NCI-H1092 (cell line): ENCODE measurements around the gene ZNF692.

ENCODE experiments used
- DNase-seq: peaks from one replicate; lab custom pipeline; 2025; lab: John Stamatoyannopoulos, UW

Gene ZNF692

GRCh38 chr1:248824301-248824700 lies 34.6 kb downstream of the ZNF692 start:
- no peak for DNase-seq

DNA sequence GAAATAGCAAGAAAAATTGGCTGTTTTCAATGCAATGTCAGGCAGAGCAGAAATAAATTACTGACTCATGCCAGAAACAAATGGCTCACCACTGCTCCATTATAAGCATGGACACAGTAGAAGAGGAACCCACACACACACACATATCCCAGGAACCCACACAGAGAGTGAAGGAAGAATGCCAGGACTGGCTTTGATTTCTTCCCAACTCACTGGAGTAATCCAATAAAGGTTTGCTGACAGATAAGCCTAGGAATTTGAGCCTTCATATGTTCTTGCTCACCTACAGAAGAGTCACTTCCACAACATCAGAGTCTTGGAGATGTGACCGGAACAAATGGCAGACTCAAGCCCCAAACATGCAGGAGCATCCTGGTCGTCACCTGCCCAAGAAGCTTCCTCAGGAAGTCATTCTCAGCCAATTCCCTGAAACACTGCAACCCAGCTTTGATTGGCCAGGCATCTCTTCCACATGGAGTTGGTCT lies 35.3 kb downstream of the ZNF692 start:
- no peak for DNase-seq

DNA sequence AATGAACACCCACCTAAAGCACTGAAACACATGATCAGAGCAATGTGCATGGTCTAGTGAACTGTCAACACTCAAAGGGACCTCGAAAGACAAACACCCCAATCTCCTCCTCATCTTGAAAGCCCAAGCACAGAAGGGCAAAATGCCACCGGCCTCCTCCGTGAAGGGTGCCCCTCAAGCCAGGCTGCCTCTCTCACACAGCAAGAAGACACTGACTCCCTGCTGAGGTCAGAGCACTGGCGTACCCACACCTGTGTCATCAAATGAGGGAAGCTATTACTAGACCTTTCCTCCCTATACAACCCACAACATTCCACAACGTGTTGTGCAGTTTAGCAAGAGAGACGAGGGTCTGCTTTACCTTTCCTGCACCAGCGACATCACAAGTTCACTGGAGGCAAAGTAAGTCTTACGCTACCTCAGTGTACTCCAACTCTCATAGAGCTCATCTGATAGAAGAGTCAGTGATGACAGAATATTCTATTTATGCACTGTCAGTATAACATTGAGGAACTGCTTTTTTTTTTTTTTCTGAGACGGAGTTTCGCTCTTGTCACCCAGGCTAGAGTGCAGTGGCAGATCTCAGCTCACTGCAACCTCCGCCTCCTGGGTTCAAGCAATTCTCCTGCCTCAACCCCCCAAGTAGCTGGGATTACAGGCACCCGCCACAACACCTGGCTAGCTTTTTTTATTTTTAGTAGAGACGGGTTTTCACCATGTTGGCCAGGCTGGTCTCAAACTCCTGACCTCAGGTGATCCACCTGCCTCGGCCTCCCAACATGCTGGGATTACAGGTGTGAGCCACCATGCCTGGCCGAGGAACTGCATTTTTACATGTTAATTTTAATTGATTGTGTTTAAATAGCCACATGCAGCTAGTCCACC lies 36.5 kb downstream of the ZNF692 start:
- DNase-seq, result no peak

DNA sequence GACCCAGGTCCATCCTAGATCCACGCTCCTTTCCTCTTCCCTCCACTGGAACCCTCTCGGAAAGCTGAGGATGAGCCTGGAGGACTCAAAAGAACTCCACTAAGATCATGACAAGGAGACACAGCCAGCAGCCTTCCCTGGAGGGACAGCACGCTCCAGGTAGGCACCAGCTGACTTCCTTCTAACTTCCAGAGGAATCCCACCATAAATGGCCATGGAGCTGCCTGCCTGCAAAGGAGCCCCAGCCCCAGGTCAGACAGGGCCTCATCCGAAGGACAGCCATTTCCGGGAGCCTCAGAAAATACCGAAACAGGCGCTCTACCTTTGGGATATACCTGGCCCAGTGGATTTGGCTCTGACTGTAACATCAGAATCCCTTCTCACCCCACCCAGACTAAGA lies 37.2 kb downstream of the ZNF692 start:
- DNase-seq, result no peak

DNA sequence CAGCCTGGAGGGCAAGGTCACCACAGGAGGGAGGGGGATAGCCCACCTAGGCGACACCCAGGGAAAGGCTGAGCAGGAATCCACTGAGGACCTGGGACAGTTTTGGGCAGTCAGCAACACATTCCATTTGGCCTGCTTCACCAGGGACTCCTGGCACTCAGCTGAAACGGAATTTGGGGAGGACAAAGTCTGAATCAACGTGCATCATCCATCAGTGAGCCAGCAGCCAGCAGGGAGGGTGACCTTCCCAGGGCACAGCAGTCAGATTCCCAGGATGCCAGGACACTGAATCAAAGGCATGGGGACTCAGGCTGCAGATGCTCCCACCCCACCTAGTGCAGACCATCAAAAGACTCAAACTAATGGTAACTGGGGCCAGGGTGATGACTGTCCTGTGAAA lies 37.8 kb downstream of the ZNF692 start:
- no peak for DNase-seq

DNA sequence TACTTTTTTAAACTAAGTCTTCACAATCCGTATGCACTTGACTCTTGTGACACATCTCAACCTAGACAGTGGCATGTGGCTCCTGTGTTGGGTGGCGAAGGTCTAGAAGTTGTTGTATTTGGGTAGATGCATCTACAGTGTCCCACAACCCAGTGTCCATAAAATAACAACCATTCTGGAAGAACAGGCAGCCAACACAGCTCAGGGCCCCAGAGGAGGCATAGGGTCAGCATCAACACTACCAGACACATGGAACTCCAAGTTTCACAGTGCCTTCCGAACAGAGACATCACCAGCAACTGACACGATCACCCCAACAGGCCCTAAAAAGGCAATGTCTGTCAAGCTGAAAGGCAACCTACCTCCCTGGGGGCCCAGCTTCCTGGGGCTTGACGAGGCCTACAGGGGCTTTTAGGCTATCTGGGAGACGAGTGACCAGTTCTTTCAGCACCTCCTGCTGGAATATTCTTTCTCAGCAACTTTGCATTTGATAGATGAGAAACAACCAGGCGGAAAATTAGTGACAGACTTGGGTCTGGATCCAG lies 38.8 kb downstream of the ZNF692 start:
- no peak for DNase-seq

- no peak for DNase-seq
Observed at GRCh38 chr1:248818505-248819374, 40.1 kb downstream of the ZNF692 start.

- DNase-seq, result no peak
Observed at GRCh38 chr1:248817065-248817464, 41.8 kb downstream of the ZNF692 start.

DNA sequence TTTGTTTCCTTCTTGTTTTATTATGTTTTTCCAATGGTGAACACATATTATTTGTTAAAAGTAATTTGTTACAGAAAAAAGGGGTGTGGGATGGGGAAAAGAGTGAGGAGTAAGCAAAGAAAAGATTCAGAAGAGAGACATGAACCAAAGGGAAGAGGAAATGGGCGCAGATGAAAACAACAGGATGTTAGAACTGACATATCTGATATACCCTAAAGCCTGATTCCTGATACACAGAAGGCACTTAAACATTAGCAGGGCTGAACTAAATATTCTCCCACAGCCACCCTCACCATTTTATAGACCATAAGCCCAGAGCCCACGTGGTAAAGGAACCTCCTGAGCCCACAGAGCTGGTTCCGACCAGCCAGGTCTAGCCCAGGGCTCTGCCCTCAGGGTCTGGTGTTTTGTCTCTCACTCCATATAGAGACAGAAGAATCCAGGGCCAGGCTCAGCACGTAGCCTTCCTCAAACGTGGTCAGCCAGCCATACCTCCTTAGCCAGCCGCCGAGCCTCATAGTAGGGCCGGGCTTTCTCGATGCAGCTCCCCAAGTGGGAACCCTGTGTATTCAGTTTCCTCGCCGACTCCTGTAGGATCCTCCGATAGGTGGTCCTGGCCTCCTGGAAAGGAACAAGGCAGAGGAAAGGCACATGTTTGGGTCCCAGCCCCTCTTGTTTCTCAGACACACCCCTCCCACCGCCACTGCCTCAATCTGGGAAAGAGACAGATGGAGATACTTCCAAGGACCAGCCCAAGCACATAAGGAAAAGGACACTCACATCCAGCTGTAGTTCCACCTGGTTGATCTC lies 42.6 kb downstream of the ZNF692 start:
- DNase-seq, result no peak

- no peak for DNase-seq
Observed at GRCh38 chr1:248815407-248816034, 43.4 kb downstream of the ZNF692 start.

GRCh38 chr1:248814351-248814750 lies 44.5 kb downstream of the ZNF692 start:
- no peak for DNase-seq

DNA sequence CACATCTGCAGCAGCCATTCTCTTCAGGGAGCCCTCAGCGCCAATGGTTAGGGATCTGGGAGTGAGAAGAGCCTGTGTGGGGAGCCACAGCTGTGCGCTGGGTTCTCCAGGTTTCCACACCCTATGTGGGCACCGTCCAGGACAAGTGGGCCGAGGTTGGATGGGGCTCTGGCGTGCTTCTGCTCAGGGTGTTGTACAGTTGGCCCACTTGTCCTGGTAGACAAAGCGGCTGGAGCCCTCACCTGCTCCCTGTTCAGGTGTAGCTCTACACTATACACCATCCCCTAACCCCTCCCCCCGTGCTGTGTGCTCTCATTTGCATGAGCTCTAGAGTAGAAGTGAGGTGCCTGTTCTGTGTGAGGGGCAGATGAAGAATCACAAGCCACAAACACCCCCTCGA lies 45.3 kb downstream of the ZNF692 start:
- no peak for DNase-seq

DNA sequence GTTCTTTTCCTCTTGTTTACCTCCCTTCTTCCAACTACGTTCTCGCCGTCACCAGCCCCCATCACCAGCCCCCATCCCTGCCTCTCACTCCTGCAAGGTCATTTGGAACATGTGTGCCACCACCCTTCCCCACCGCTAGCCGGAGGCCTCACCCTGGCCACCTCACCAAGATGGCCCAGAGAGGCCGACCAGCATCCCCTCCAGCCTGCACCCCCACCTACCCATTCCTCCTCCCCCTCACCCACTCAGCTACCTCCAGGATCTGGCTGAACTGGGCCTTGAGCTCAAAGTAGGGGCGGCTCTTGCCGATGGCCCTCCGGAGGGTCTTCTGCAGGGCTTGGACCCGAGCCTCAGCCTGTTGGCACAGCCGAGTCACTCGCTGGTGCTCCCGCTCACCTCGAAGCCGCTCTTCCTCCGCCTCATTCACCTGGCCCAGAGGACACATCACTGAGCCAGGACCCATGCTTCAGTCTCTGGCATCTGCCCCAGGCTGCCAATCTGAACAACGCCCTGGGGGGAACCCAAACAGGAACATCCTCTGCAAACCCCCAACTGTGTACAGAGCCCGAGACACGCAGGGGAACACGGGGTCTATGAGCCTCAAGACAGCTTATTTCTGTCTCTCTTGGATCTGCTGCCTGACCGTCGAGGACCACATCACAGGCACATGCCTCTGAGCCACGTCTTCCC lies 46.0 kb downstream of the ZNF692 start:
- no peak for DNase-seq

DNA sequence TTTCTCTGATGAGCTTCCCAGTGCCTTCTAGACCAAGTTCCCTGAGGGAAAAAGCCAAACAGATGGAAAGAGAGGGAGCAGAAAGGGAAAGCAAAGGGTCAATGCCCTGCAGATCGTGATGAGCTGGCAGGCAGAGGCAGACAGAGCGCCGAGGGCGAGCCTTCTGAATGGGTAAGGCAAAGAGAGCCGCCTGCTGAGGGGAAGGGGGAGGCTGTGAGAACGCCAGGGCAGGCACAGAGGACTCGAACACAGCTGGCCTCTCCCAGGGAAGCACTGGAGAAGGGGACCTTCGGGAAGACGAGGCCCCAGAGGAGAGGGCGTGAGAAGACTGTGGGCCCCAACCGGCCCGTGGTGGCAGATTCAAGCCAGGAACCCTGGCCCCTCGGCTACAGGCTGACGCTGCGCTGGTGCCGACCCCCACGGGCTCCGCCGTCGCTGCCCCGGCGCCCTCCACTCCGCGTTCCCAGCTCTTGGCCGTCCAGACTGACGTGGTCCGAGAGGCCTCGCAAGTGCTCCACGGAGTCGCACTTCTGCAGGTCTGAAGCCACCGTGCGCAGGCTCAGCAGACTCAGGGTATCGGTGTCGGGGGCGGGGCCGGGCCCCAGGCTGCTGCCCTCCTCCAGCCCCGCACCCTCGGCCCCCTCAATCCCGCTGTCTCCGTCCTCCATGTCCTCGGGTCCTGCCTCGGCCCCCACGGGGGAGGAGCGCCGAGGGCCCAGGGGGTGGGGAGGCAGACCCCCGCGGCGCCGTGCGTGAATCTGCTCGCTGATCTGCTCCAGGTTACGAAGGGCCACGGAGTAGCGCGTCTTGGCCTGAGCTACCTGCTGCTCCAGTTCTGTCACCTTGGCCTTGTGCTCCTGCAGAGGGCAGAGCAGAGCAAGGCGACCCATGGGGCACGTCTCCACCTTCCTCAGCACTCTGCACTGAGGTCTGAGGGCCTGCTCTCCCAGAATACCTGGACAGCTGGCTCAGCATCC lies 47.1 kb downstream of the ZNF692 start:
- DNase-seq, result no peak

DNA sequence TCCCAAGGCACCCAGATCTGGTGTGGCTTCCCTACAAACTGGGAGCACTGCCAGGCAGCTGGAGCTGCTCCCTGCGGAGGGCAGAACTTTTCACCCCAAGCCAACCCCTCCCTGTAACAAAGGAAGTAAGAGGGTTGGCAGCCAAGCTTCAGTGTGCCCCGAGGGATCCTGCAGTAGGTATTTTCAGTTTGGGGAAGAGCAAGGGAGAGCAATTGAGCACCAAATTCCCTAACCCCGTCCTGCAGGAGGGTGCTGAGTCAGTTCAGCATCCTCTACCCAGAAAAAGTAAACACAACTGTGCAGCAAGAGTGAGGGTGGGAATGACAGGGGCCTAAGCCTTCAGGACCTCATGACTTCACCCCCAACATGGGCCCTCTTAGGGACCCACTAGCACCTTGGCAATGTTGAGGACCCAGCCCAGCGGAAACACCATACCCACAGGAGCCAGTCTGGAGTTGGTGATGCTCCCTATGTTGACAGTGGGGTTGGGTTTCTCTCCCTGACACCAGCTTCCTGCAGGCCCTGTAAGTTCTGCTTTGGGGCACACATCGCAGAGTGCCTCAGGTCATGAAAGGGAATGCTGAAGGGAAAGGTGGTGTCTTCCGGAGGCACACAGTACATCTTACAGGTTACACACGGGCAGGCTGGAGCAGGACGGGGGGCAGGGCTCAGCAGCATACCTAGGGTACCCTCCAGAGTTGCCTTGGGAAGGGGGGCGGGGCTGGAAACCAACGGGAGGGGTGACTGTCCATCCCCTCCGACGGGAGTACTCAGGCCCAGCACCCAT lies 48.0 kb downstream of the ZNF692 start:
- DNase-seq, result no peak

DNA sequence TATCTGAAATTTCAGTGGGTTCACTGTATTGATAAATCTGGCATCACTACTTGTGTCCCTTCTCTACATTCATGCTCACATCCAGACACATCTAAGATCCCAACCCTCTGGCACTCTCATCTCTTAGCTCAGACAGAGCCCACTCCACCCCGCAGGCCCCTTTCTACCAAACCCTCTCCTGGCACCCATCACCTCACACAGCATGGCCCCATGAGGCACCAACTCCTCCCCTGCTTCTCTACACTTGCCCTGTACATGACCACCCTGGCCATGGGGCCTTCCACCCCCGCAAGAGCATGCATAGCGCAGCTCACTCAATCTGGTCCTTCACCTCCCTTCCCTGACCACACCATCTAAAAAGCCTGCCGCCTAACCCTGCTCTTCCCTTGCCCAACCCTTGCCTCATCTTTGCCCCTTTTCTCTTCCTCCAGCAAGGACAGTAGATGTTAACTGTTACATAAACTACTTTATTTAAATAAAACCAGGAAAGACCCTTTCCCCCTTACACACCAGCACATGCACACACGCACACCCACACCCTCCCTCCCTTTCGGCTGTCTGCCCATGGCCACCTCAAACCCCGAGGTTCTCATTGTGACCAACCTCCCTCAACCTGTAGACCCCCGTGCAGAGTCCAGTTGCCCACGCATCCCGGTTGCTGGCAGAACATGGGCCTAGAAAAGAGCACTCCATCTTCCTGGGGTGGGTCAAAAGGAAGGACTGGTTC lies 48.7 kb downstream of the ZNF692 start:
- DNase-seq, result no peak

- no peak for DNase-seq
Observed at GRCh38 chr1:248808876-248809275, 50.0 kb downstream of the ZNF692 start.
